ENCODE measurements around the gene TNFRSF14. TPM values are rescaled to one million over a fixed set of nuclear protein-coding genes. Genes with fewer than 3 reads are reported as not detected.

TNFRSF14 gene
- total and polyA plus RNA-seq, 9 of the 15 experiments (the other 6 are each of a cell fraction or from before 2014, with no cell fraction given), result 0.11 to 2.3 (median 0.68) TPM; not detected in 2

GRCh38 chr1:2542246-2542915, 13.8 kb upstream of the TNFRSF14 start (continued):
- no peak for TF ChIP-seq ZNF311 (CRISPR knock-in tag; IDR thresholded peaks at IDR 0.05)
- TF ChIP-seq RBFOX2 (IDR thresholded peaks at IDR 0.05; ENCODE audit: low read depth, low read length), result 0 out of 2 replicates have a peak, but pooled peaks have one; percentile 0
- TF ChIP-seq NFXL1 (CRISPR knock-in tag; IDR thresholded peaks at IDR 0.05), result no peak
- no peak for TF ChIP-seq CCAR2 (IDR thresholded peaks at IDR 0.05; ENCODE audit: low read depth, low read length)
- no peak for TF ChIP-seq NELFE (IDR thresholded peaks at IDR 0.05; ENCODE audit: insufficient read depth, insufficient read length)
- no peak for TF ChIP-seq ZNF41 (CRISPR knock-in tag; conservative IDR thresholded peaks at IDR 0.05)
- TF ChIP-seq CREB3L1 (IDR thresholded peaks at IDR 0.05; ENCODE audit: borderline replicate concordance, low read depth), result no peak
- TF ChIP-seq NBN (IDR thresholded peaks at IDR 0.05; ENCODE audit: low read depth), result no peak
- TF ChIP-seq, protein P1, sequence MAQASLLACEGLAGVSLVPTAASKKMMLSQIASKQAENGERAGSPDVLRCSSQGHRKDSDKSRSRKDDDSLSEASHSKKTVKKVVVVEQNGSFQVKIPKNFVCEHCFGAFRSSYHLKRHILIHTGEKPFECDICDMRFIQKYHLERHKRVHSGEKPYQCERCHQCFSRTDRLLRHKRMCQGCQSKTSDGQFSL (CRISPR knock-in tag; IDR thresholded peaks at IDR 0.05), result peak; percentile 71; the same call in 1 of the 2 replicates
- TF ChIP-seq, protein P1 (tag; IDR thresholded peaks at IDR 0.05), result no peak
- peak; percentile 42 for TF ChIP-seq ZBTB7A (IDR thresholded peaks at IDR 0.05; ENCODE audit: borderline replicate concordance, control insufficient read depth, low read depth, low read length)
- TF ChIP-seq, protein P2, sequence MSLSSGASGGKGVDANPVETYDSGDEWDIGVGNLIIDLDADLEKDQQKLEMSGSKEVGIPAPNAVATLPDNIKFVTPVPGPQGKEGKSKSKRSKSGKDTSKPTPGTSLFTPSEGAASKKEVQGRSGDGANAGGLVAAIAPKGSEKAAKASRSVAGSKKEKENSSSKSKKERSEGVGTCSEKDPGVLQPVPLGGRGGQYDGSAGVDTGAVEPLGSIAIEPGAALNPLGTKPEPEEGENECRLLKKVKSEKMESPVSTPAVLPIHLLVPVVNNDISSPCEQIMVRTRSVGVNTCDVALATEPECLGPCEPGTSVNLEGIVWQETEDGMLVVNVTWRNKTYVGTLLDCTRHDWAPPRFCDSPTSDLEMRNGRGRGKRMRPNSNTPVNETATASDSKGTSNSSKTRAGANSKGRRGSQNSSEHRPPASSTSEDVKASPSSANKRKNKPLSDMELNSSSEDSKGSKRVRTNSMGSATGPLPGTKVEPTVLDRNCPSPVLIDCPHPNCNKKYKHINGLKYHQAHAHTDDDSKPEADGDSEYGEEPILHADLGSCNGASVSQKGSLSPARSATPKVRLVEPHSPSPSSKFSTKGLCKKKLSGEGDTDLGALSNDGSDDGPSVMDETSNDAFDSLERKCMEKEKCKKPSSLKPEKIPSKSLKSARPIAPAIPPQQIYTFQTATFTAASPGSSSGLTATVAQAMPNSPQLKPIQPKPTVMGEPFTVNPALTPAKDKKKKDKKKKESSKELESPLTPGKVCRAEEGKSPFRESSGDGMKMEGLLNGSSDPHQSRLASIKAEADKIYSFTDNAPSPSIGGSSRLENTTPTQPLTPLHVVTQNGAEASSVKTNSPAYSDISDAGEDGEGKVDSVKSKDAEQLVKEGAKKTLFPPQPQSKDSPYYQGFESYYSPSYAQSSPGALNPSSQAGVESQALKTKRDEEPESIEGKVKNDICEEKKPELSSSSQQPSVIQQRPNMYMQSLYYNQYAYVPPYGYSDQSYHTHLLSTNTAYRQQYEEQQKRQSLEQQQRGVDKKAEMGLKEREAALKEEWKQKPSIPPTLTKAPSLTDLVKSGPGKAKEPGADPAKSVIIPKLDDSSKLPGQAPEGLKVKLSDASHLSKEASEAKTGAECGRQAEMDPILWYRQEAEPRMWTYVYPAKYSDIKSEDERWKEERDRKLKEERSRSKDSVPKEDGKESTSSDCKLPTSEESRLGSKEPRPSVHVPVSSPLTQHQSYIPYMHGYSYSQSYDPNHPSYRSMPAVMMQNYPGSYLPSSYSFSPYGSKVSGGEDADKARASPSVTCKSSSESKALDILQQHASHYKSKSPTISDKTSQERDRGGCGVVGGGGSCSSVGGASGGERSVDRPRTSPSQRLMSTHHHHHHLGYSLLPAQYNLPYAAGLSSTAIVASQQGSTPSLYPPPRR (CRISPR knock-in tag; IDR thresholded peaks at IDR 0.05; ENCODE audit: borderline replicate concordance), result no peak
- 0 out of 2 replicates have a peak, but pooled peaks have one; percentile 35 for TF ChIP-seq NR3C1 (CRISPR knock-in tag; IDR thresholded peaks at IDR 0.05)
- TF ChIP-seq U2AF2 (optimal IDR thresholded peaks at IDR 0.05; ENCODE audit: low read depth, low read length), result no peak
- no peak for TF ChIP-seq MTA2 (IDR thresholded peaks at IDR 0.05; ENCODE audit: low read depth)
- no peak for TF ChIP-seq POLR3A (IDR thresholded peaks at IDR 0.05; ENCODE audit: borderline replicate concordance, extremely low read depth, insufficient read depth, insufficient read length)
- TF ChIP-seq, protein P3, sequence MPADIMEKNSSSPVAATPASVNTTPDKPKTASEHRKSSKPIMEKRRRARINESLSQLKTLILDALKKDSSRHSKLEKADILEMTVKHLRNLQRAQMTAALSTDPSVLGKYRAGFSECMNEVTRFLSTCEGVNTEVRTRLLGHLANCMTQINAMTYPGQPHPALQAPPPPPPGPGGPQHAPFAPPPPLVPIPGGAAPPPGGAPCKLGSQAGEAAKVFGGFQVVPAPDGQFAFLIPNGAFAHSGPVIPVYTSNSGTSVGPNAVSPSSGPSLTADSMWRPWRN (IDR thresholded peaks at IDR 0.05; ENCODE audit: low read depth), result no peak
- TF ChIP-seq ZFPM2 (CRISPR knock-in tag; IDR thresholded peaks at IDR 0.05), result no peak
